ENCODE data around the gene MED25. TPM values are rescaled to one million over a fixed set of nuclear protein-coding genes. Genes with fewer than 3 reads are reported as not detected.

MED25 gene
- total RNA-seq, 4 donors from 2014 or later: 16.9 to 27.7 (median 23.9) TPM

- no peak for DNase-seq
- intact Hi-C loops (cut with DNase I): no loop called here
- H3K27me3 ChIP-seq: no peaks in the 10 kb centered on the region
These were observed 42.4 kb downstream of the MED25 start for GRCh38 chr19:49860336-49861102.

DNA sequence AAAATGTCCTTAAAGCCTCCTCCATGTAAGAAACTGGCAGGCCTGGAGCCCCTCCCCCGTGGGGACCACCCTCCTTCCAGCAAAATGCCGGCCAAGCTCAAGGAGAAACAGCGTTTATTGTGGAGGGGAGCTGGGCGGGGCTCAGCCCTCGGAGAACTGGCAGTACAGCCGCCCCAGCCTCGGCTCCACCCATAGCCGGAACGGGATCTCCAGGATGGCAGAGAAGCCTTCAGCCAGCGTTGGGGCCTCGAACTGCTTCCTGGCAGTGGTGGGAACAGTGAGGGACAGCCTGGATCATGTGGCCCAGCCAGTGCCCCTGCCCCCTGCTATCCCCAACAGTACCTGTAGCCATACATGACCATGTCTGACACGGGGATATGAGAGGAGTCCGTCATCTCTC is 43.0 kb downstream of the MED25 start:
- no peaks in the 10 kb centered on the region for H3K27me3 ChIP-seq
- H3K4me1 ChIP-seq: peaks cover 8 to 41% (median 16%) of the 10 kb centered on the region in 3 donors
- TF ChIP-seq POLR2A (IDR thresholded peaks at IDR 0.05): no peak
- no peak for TF ChIP-seq CTCF (IDR thresholded peaks at IDR 0.05)
- peak overlapping the region in 1 of 4 donors; percentile 15 for H3K4me3 ChIP-seq
- peak overlapping the region; percentile 33 to 79 (median 58) for H3K27ac ChIP-seq
- no peak for DNase-seq
- WGBS, 2 donors: 38% methylated on average over 3 of the region's 13 CpGs; no CpG with 5 or more reads in 1 of the 2 donors
- intact Hi-C loops (cut with DNase I): no loop called here
- H3K9me3 ChIP-seq: no peaks in the 10 kb centered on the region
- H3K36me3 ChIP-seq: peaks cover 32 to 90% (median 60%) of the 10 kb centered on the region in 3 donors

More at GRCh38 chr19:49860336-49861102, 42.4 kb downstream of the MED25 start:
- Histone ChIP-seq H3K4me1 (peaks cover 3 to 35% (median 10%) of the 10 kb centered on the region in 3 donors), H3K27ac (peak overlapping the region; percentile 33 to 79 (median 58)), H3K4me3 (peak overlapping the region in 1 of 4 donors; percentile 15), H3K9me3 (no peaks in the 10 kb centered on the region), H3K36me3 (peaks cover 32 to 96% (median 60%) of the 10 kb centered on the region in 3 donors)
- 65 to 69% methylated on average over 10 to 15 of the region's 17 CpGs for WGBS, 2 donors
- TF ChIP-seq CTCF (IDR thresholded peaks at IDR 0.05): no peak
- no peak for TF ChIP-seq POLR2A (IDR thresholded peaks at IDR 0.05)

GRCh38 chr19:49861541-49862378 is 43.7 kb downstream of the MED25 start:
- intact Hi-C loops (cut with DNase I): no loop called here
- peaks cover 27 to 83% (median 56%) of the 10 kb centered on the region in 3 donors for H3K36me3 ChIP-seq
- H3K9me3 ChIP-seq: no peaks in the 10 kb centered on the region
- 78 to 86% methylated on average over 8 to 9 of the region's 60 CpGs for WGBS, 2 donors
- H3K4me1 ChIP-seq: peaks cover 15 to 47% (median 23%) of the 10 kb centered on the region in 3 donors
- peak overlapping the region in 1 of 4 donors; percentile 15 for H3K4me3 ChIP-seq
- TF ChIP-seq CTCF (IDR thresholded peaks at IDR 0.05) (no peak), POLR2A (IDR thresholded peaks at IDR 0.05) (no peak)
- H3K27ac ChIP-seq: peak overlapping the region; percentile 33 to 79 (median 58)
- DNase-seq: no peak
- no peaks in the 10 kb centered on the region for H3K27me3 ChIP-seq

DNA sequence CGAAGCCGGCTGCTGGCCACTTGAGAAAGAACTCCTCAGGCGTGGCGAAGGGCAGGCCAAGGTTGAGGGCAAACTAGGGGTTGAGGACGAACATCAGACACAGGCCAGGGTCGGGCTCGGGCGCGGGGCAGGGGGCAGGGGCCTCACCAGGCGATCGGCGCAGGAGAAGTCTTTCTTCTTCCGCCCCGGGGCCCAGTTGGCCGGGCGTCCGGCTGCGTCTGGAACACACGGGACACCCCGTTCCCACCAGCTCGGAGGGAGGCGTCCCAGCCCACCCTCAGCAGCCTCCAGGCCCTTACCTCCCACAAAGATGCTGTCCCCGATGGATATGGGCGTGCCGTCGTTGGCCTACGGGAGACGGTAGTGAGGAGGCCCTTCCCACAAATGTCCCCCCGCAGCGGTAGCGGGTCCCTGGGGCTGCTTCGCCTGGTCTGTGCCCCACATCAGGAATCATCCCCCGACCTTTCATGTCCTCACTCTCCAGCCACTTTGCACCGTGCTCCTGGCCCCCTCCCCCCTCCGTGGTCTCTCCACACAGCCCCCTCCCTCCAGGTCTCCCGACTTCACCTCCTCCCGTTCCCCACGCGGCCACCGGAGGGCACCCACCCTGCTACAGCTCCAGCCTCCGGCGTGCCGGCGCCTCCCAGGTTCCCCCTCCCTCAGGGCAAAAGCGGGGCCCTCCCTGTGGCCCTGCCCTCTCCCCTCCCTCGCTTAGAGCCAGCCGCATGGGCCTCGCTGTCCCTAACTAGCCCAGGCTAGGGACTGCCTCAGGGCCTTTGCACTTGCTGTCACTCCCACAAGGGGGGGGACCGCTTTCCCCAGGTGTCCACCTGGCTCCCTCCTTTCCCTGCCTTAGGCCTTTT is 44.5 kb downstream of the MED25 start:
- Histone ChIP-seq H3K4me3 (no peak overlapping the region), H3K27me3 (no peaks in the 10 kb centered on the region), H3K36me3 (peaks cover 25 to 75% (median 49%) of the 10 kb centered on the region in 3 donors), H3K4me1 (peaks cover 15 to 52% (median 23%) of the 10 kb centered on the region in 3 donors), H3K27ac (peak overlapping the region in 1 of 4 donors; percentile 5), H3K9me3 (no peaks in the 10 kb centered on the region)
- intact Hi-C loops (cut with DNase I): no loop called here
- TF ChIP-seq POLR2A (IDR thresholded peaks at IDR 0.05) (no peak), CTCF (IDR thresholded peaks at IDR 0.05) (no peak)
- DNase-seq: no peak
- 78 to 85% methylated on average over 19 to 39 of the region's 49 CpGs for WGBS, 2 donors
